HCT116 (cell line): ENCODE data around the gene KCNAB3. TPM values are rescaled to one million over a fixed set of nuclear protein-coding genes. Genes with fewer than 3 reads are reported as not detected.

ENCODE experiments used
- ATAC-seq: fragments of 200-7000 bp; cut with Tn5 transposase; 2 replicates; pipeline ENCODE4 v1.9.1; 2020; ENCODE audit warnings: mild to moderate bottlenecking, moderate library complexity
- Bru-seq: library from RNA; stranded (reverse); fragments of 400-500 nt; gene quantifications from one replicate; lab custom pipeline; 2021; lab: Mats Ljungman, UMichigan
- BruChase-seq, 2 experiments: library from RNA; stranded (reverse); fragments of 400-500 nt; gene quantifications; one replicate each; lab custom pipeline; 2021; lab: Mats Ljungman, UMichigan
- BruUV-seq: library from RNA; stranded (reverse); fragments of 400-500 nt; replicated peaks from 2 replicates; lab custom pipeline; 2021; lab: Mats Ljungman, UMichigan
- CTCF ChIA-PET: fragments of 300-600 bp; sonication (Branson Sonifier 250); formaldehyde crosslinking; loops from one replicate; lab custom pipeline; 2021; ENCODE audit warnings: antibody characterized with exemption; lab: Charles Lee
- POLR2A ChIA-PET: fragments of 300-600, 350-600 bp; sonication (Branson Sonifier 250); formaldehyde crosslinking; loops from one replicate; lab custom pipeline; 2021; ENCODE audit warnings: antibody characterized with exemption; lab: Charles Lee
- RAD21 ChIA-PET, 2 experiments: fragments of 300-600 bp; sonication (Branson Sonifier 250); formaldehyde crosslinking; loops; one replicate each; lab custom pipeline; 2023; ENCODE audit warnings: low total read pairs in 2 of 2; ENCODE audit not compliant: uncharacterized antibody in 2 of 2, unreplicated experiment in 2 of 2, low non-redundant PET in 1 of 2; lab: Charles Lee
- DNase-seq: peaks from one replicate; pipeline ENCODE4 v3.0.0-alpha.2; 2010; ENCODE audit warnings: low read depth, low spot score
- H2AFZ ChIP-seq: fragments of 200-600 bp; shearing (Covaris generic), sonication (generic); 2 replicates; pipeline ENCODE4 v1.6.1; 2017; ENCODE audit warnings: low read depth, mixed run types, mixed read lengths, antibody characterized with exemption, low read length; ENCODE audit not compliant: poor library complexity, severe bottlenecking
- H3K27ac ChIP-seq: 2 replicates; pipeline ENCODE4 v1.5.1; 2012; ENCODE audit warnings: low read depth, low read length
- H3K27me3 ChIP-seq: fragments of 200-600 bp; sonication (generic); 2 replicates; pipeline ENCODE4 v1.6.1; 2016; ENCODE audit warnings: mixed run types, low read length, mixed read lengths; ENCODE audit not compliant: insufficient read depth
- H3K36me3 ChIP-seq, 2 experiments: fragments of 200-500 bp in 1 of 2; fragments of 200-600 bp in 1 of 2; sonication (Bioruptor generic) in 1 of 2; sonication (generic) in 1 of 2; 2 replicates each; pipeline versions ENCODE4 v1.5.1 to v1.6.1; 2014 to 2016; ENCODE audit warnings: low read length in 2 of 2, inconsistent platforms in 1 of 2, mixed read lengths in 1 of 2, mixed run types in 1 of 2; ENCODE audit not compliant: insufficient read depth in 2 of 2, control insufficient read depth in 1 of 2
- H3K4me1 ChIP-seq, 2 experiments: fragments of 200-600 bp in 1 of 2; sonication (generic) in 1 of 2; 2 replicates each; pipeline versions ENCODE4 v1.5.1 to v1.6.1; 2012 to 2017; ENCODE audit warnings: low read length in 2 of 2, inconsistent platforms in 1 of 2, mild to moderate bottlenecking in 1 of 2, mixed read lengths in 1 of 2, mixed run types in 1 of 2, moderate library complexity in 1 of 2; ENCODE audit not compliant: insufficient read depth in 2 of 2, control insufficient read depth in 1 of 2
- H3K4me2 ChIP-seq: fragments of 200-600 bp; sonication (generic); 2 replicates; pipeline ENCODE4 v1.6.1; 2017; ENCODE audit warnings: mixed run types, low read length, mixed read lengths
- H3K4me3 ChIP-seq, 2 experiments: fragments of 200-600 bp in 1 of 2; sonication (generic) in 1 of 2; replicated peaks in 1 of 2; 2 replicates each; pipeline ENCODE4 v1.5.1; 2011 to 2016; ENCODE audit warnings: low read length in 2 of 2, control low read depth in 1 of 2, low read depth in 1 of 2, mild to moderate bottlenecking in 1 of 2, mixed read lengths in 1 of 2, mixed run types in 1 of 2
- H3K79me2 ChIP-seq: fragments of 200-600 bp; sonication (generic); 2 replicates; pipeline ENCODE4 v1.6.1; 2017; ENCODE audit warnings: mild to moderate bottlenecking, mixed run types, low read length, moderate library complexity, mixed read lengths; ENCODE audit not compliant: insufficient read depth
- H3K9ac ChIP-seq: fragments of 200-600 bp; sonication (generic); 2 replicates; pipeline ENCODE4 v1.6.1; 2016; ENCODE audit warnings: low read length, mixed read lengths
- H3K9me2 ChIP-seq: fragments of 200-600 bp; sonication (generic), shearing (Covaris generic); 2 replicates; pipeline ENCODE4 v1.6.1; 2017; ENCODE audit warnings: mixed run types, mild to moderate bottlenecking, moderate library complexity; ENCODE audit not compliant: insufficient read depth
- H3K9me3 ChIP-seq, 2 experiments: fragments of 200-500 bp in 1 of 2; fragments of 200-600 bp in 1 of 2; sonication (Bioruptor generic) in 1 of 2; sonication (generic) in 1 of 2; 2 replicates each; pipeline ENCODE4 v1.6.1; 2014 to 2017; ENCODE audit warnings: low read length in 2 of 2, mixed read lengths in 2 of 2, inconsistent platforms in 1 of 2, low read depth in 1 of 2, mild to moderate bottlenecking in 1 of 2, mixed run types in 1 of 2, moderate library complexity in 1 of 2; ENCODE audit not compliant: control insufficient read depth in 1 of 2, insufficient read depth in 1 of 2
- H4K20me1 ChIP-seq: fragments of 200-600 bp; sonication (generic), shearing (Covaris generic); 2 replicates; pipeline ENCODE4 v1.6.1; 2017; ENCODE audit warnings: mixed run types, mild to moderate bottlenecking, moderate library complexity; ENCODE audit not compliant: insufficient read depth
- CBX3 ChIP-seq: IDR thresholded peaks from 2 replicates; pipeline ENCODE4 v1.6.1; 2012; ENCODE audit warnings: low read depth
- EGR1 ChIP-seq: IDR thresholded peaks from 2 replicates; pipeline ENCODE4 v1.6.1; 2012; ENCODE audit warnings: low read depth
- ELF1 ChIP-seq: IDR thresholded peaks from 2 replicates; pipeline ENCODE4 v1.6.1; 2012; ENCODE audit warnings: low read depth, borderline replicate concordance
- EZH2 ChIP-seq: fragments of 200-600 bp; sonication (generic); IDR thresholded peaks from 2 replicates; pipeline ENCODE4 v1.6.1; 2017; ENCODE audit warnings: antibody characterized with exemption, mixed run types
- EZH2phosphoT487 ChIP-seq: fragments of 200-600 bp; IDR thresholded peaks from 2 replicates; pipeline ENCODE4 v1.6.1; 2018; ENCODE audit warnings: antibody characterized with exemption, borderline replicate concordance
- JUND ChIP-seq: IDR thresholded peaks from 2 replicates; pipeline ENCODE4 v1.6.1; 2012
- RAD21 ChIP-seq: IDR thresholded peaks from 2 replicates; pipeline ENCODE4 v1.6.1; 2012; ENCODE audit warnings: low read depth, mild to moderate bottlenecking
- SIN3A ChIP-seq: IDR thresholded peaks from 2 replicates; pipeline ENCODE4 v1.6.1; 2012; ENCODE audit warnings: low read depth
- SRF ChIP-seq: IDR thresholded peaks from 2 replicates; pipeline ENCODE4 v1.6.1; 2012; ENCODE audit warnings: low read depth
- ZFX ChIP-seq: fragments of 450-650 bp; IDR thresholded peaks from 2 replicates; pipeline ENCODE4 v1.6.1; 2017
- ZNF274 ChIP-seq: fragments of 200-500 bp; sonication (Bioruptor generic); IDR thresholded peaks from 2 replicates; pipeline ENCODE4 v1.6.1; 2014; ENCODE audit warnings: mild to moderate bottlenecking, low read depth, low read length, inconsistent platforms
- intact Hi-C: fragments of 100-400 bp; cut with micrococcal nuclease; formaldehyde crosslinking; loops from 2 replicates; pipeline ENCODE4 v1.10.0; 2022
- long read RNA-seq: library from polyadenylated mRNA; unstranded; transcript quantifications from one replicate; pipeline ENCODE4 v2.0.0, GENCODE V29; 2021; ENCODE audit not compliant: unreplicated experiment
- polyA plus RNA-seq: library from polyadenylated mRNA; unstranded; fragments of >200 nt; gene quantifications from 2 replicates; pipeline ENCODE4 v1.2.1, GENCODE V29; 2012; ENCODE audit warnings: missing spikeins
- total RNA-seq: library from RNA; stranded (reverse); gene quantifications from one replicate; pipeline ENCODE4 v1.2.1, GENCODE V29; 2021; ENCODE audit not compliant: unreplicated experiment
- TF ChIP-seq, protein P1 (sequence below): IDR thresholded peaks from 2 replicates; pipeline ENCODE4 v1.6.1; 2011; ENCODE audit warnings: mild to moderate bottlenecking, low read length, moderate library complexity; ENCODE audit not compliant: insufficient replicate concordance; ENCODE audit errors: extremely low read depth
- TF ChIP-seq, protein P2 (sequence below), 3 experiments: fragments of 200-600 bp in 1 of 3; sonication (generic) in 1 of 3; IDR thresholded peaks in 2 of 3; conservative IDR thresholded peaks in 1 of 3; 2 replicates each; pipeline ENCODE4 v1.5.1; 2012 to 2017; ENCODE audit warnings: low read depth in 2 of 3, low read length in 2 of 3, antibody characterized with exemption in 1 of 3, borderline replicate concordance in 1 of 3, control low read depth in 1 of 3, mild to moderate bottlenecking in 1 of 3, mixed read lengths in 1 of 3, mixed run types in 1 of 3, moderate library complexity in 1 of 3; ENCODE audit not compliant: insufficient read depth in 1 of 3
- TF ChIP-seq, protein P3 (sequence below): IDR thresholded peaks from 2 replicates; pipeline ENCODE4 v1.6.1; 2012
- TF ChIP-seq, protein P4 (sequence below): IDR thresholded peaks from 2 replicates; pipeline ENCODE4 v1.6.1; 2012; ENCODE audit warnings: low read depth

KCNAB3 gene
- 7.1 TPM for total RNA-seq
- polyA plus RNA-seq = 1.5 and 2.6 TPM in 2 replicates
- Bru-seq, nascent RNA = percentile 43 among the genes with signal in this experiment
- BruChase-seq, experiment 1, labeled RNA remaining after a 6-hour chase = percentile 71 among the genes with signal in this experiment
- BruChase-seq, experiment 2, labeled RNA remaining after a 2-hour chase = percentile 51 among the genes with signal in this experiment
- long read RNA-seq, partial matches to known transcripts = 0 of 3 reads
- long read RNA-seq, other reads (novel, unspliced or antisense) = 3 of 3 reads

DNA sequence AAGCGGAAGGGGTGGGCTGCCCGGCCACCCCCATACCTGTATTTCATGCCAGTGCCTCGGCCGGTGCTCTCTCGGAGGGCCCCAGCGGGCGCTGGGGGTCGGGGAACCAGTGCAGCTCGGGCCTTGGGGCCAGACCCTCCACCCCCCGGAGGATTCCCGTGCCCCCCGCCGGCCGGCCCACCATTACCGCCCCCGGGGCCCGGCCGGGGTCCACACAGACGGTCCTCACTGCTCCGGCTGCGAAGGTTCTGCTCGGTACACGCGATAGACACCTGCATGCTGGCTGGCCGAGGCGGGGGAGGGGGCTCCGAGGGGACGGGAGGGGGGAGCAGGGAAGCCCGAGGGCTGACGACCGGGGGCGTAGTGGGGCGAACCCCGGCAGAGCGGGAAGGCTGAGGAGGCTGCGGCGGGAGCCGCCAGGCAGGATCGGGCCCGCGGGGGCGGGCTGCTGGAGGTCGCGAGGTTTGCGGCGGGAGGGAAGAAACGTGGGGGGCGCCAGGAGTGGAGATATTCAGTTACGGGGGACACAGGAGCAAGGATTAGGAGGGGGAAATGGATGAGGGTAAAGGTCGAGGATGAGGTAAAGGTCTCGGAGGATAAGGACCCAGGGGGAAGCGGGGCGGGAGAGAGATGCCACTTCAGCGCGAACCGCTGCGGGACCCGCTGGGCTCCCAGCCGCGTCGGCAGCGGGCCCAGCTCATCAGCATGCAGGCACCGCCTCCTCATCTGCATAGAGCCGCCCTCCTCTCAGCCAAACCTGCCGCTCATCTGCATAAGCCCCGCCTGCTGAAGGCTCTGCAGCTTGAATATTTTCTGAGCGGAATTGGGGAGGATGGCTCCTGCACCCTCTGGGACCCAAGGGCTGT lies at the start of gene KCNAB3:
Gene KCNAB3, minus strand, starts transcription at position 699 of the 866 bp plus-strand sequence. Its CDS starts 421 bp downstream, at position 278.
- intact Hi-C loops = no loop called here
- Histone ChIP-seq H2AFZ (no peak within 1 kb of the TSS), H4K20me1 (no peaks in the 10 kb centered on the region), H3K36me3 (peaks cover 0 to 2% of the 10 kb centered on the region in 2 experiments; a peak in 2 of 4 replicates), H3K27me3 (no peaks in the 10 kb centered on the region), H3K9me3 (no peaks in the 10 kb centered on the region), H3K4me1 (peaks cover 12 to 25% of the 10 kb centered on the region in 2 experiments; a peak in 3 of 4 replicates), H3K4me2 (peak within 1 kb of the TSS; percentile 82), H3K9ac (peak within 1 kb of the TSS; percentile 73; the same call in 1 of the 2 replicates), H3K4me3 (peak within 1 kb of the TSS; percentile 91 to 98), H3K79me2 (peaks cover 33% of the 10 kb centered on the region), H3K9me2 (no peaks in the 10 kb centered on the region), H3K27ac (no peak within 1 kb of the TSS)
- ChIA-PET CTCF (no interaction called here), RAD21 (no interaction called here), POLR2A (no interaction called here)
- ATAC-seq (no peak), DNase-seq (no peak)
- TF ChIP-seq JUND (no peak), CBX3 (no peak), ELF1 (no peak), EGR1 (no peak), ZFX (no peak), ZNF274 (no peak), EZH2phosphoT487 (no peak), RAD21 (no peak), SIN3A (no peak), SRF (no peak), EZH2 (no peak)
- TF ChIP-seq, protein P1, sequence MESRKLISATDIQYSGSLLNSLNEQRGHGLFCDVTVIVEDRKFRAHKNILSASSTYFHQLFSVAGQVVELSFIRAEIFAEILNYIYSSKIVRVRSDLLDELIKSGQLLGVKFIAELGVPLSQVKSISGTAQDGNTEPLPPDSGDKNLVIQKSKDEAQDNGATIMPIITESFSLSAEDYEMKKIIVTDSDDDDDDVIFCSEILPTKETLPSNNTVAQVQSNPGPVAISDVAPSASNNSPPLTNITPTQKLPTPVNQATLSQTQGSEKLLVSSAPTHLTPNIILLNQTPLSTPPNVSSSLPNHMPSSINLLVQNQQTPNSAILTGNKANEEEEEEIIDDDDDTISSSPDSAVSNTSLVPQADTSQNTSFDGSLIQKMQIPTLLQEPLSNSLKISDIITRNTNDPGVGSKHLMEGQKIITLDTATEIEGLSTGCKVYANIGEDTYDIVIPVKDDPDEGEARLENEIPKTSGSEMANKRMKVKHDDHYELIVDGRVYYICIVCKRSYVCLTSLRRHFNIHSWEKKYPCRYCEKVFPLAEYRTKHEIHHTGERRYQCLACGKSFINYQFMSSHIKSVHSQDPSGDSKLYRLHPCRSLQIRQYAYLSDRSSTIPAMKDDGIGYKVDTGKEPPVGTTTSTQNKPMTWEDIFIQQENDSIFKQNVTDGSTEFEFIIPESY = no peak
- TF ChIP-seq, protein P2, sequence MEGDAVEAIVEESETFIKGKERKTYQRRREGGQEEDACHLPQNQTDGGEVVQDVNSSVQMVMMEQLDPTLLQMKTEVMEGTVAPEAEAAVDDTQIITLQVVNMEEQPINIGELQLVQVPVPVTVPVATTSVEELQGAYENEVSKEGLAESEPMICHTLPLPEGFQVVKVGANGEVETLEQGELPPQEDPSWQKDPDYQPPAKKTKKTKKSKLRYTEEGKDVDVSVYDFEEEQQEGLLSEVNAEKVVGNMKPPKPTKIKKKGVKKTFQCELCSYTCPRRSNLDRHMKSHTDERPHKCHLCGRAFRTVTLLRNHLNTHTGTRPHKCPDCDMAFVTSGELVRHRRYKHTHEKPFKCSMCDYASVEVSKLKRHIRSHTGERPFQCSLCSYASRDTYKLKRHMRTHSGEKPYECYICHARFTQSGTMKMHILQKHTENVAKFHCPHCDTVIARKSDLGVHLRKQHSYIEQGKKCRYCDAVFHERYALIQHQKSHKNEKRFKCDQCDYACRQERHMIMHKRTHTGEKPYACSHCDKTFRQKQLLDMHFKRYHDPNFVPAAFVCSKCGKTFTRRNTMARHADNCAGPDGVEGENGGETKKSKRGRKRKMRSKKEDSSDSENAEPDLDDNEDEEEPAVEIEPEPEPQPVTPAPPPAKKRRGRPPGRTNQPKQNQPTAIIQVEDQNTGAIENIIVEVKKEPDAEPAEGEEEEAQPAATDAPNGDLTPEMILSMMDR (IDR thresholded peaks at IDR 0.05 in 2 of 3, conservative IDR thresholded peaks at IDR 0.05 in 1 of 3; ENCODE audit: borderline replicate concordance in 1 of 3, insufficient read depth in 1 of 3, low read depth in 2 of 3, low read length in 2 of 3) = no peak
- TF ChIP-seq, protein P3, sequence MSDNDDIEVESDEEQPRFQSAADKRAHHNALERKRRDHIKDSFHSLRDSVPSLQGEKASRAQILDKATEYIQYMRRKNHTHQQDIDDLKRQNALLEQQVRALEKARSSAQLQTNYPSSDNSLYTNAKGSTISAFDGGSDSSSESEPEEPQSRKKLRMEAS = no peak
- TF ChIP-seq, protein P4, sequence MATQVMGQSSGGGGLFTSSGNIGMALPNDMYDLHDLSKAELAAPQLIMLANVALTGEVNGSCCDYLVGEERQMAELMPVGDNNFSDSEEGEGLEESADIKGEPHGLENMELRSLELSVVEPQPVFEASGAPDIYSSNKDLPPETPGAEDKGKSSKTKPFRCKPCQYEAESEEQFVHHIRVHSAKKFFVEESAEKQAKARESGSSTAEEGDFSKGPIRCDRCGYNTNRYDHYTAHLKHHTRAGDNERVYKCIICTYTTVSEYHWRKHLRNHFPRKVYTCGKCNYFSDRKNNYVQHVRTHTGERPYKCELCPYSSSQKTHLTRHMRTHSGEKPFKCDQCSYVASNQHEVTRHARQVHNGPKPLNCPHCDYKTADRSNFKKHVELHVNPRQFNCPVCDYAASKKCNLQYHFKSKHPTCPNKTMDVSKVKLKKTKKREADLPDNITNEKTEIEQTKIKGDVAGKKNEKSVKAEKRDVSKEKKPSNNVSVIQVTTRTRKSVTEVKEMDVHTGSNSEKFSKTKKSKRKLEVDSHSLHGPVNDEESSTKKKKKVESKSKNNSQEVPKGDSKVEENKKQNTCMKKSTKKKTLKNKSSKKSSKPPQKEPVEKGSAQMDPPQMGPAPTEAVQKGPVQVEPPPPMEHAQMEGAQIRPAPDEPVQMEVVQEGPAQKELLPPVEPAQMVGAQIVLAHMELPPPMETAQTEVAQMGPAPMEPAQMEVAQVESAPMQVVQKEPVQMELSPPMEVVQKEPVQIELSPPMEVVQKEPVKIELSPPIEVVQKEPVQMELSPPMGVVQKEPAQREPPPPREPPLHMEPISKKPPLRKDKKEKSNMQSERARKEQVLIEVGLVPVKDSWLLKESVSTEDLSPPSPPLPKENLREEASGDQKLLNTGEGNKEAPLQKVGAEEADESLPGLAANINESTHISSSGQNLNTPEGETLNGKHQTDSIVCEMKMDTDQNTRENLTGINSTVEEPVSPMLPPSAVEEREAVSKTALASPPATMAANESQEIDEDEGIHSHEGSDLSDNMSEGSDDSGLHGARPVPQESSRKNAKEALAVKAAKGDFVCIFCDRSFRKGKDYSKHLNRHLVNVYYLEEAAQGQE = no peak
- no TSS peak for BruUV-seq
